A673 (cell line): ENCODE measurements around the gene OBP2A. TPM values are rescaled to one million over a fixed set of nuclear protein-coding genes. Genes with fewer than 3 reads are reported as not detected.

ENCODE experiments used
- BruUV-seq: library from RNA; stranded (reverse); fragments of 400-500 nt; replicated peaks from 2 replicates; lab custom pipeline; 2021; lab: Mats Ljungman, UMichigan
- CTCF ChIA-PET: fragments of 300-600 bp; sonication (Branson Sonifier 250); formaldehyde crosslinking; loops from one replicate; lab custom pipeline; 2022; ENCODE audit warnings: antibody characterized with exemption; lab: Charles Lee
- POLR2A ChIA-PET: fragments of 300-600 bp; sonication (Branson Sonifier 250); formaldehyde crosslinking; loops from one replicate; lab custom pipeline; 2022; ENCODE audit warnings: antibody characterized with exemption; ENCODE audit not compliant: low non-redundant PET; lab: Charles Lee
- DNase-seq: peaks from one replicate; pipeline ENCODE4 v3.0.0-alpha.2; 2015; ENCODE audit warnings: low spot score
- H3K27ac ChIP-seq: fragments of 200-600 bp; sonication (generic); 2 replicates; pipeline ENCODE4 v1.5.1; 2016; ENCODE audit warnings: mixed run types, low read depth, mild to moderate bottlenecking, mixed read lengths, antibody characterized with exemption, low read length; ENCODE audit not compliant: poor library complexity, severe bottlenecking
- H3K27me3 ChIP-seq: fragments of 200-600 bp; sonication (generic); replicated peaks from 2 replicates; pipeline ENCODE4 v1.6.1; 2017; ENCODE audit warnings: mixed run types, low read depth, mild to moderate bottlenecking, mixed read lengths, antibody characterized with exemption, low read length; ENCODE audit not compliant: insufficient read depth, poor library complexity
- H3K36me3 ChIP-seq: fragments of 200-600 bp; sonication (generic); 2 replicates; pipeline ENCODE4 v1.6.1; 2016; ENCODE audit warnings: mixed run types, mild to moderate bottlenecking, mixed read lengths, antibody characterized with exemption, low read length; ENCODE audit not compliant: insufficient read depth, poor library complexity, severe bottlenecking
- H3K4me1 ChIP-seq: fragments of 200-600 bp; sonication (generic); 2 replicates; pipeline ENCODE4 v1.6.1; 2017; ENCODE audit warnings: mixed run types, mild to moderate bottlenecking, mixed read lengths, antibody characterized with exemption, low read length; ENCODE audit not compliant: insufficient read depth, poor library complexity, severe bottlenecking
- H3K4me3 ChIP-seq: fragments of 200-600 bp; sonication (generic); 2 replicates; pipeline ENCODE4 v1.5.1; 2016; ENCODE audit warnings: low read depth, mixed run types, mild to moderate bottlenecking, mixed read lengths, low read length; ENCODE audit not compliant: poor library complexity, severe bottlenecking
- H3K9me3 ChIP-seq: fragments of 200-600 bp; sonication (generic); 2 replicates; pipeline ENCODE4 v1.6.1; 2016; ENCODE audit warnings: mixed run types, low read depth, mild to moderate bottlenecking, mixed read lengths, antibody characterized with exemption, low read length; ENCODE audit not compliant: poor library complexity, severe bottlenecking
- CTCF ChIP-seq: fragments of 300-800, 200-600 bp; sonication (generic); conservative IDR thresholded peaks from 2 replicates; pipeline ENCODE4 v1.5.1; 2017; ENCODE audit warnings: low read depth, mild to moderate bottlenecking, antibody characterized with exemption, low read length, moderate library complexity, mixed read lengths
- EZH2 ChIP-seq: fragments of 200-600 bp; sonication (generic); IDR thresholded peaks from 2 replicates; pipeline ENCODE4 v1.6.1; 2017; ENCODE audit warnings: borderline replicate concordance, low read depth, mild to moderate bottlenecking, mixed read lengths, antibody characterized with exemption, low read length; ENCODE audit not compliant: poor library complexity, severe bottlenecking
- intact Hi-C: fragments of 100-400 bp; cut with micrococcal nuclease; formaldehyde crosslinking; loops from one replicate; pipeline ENCODE4 v1.10.0; 2022; ENCODE audit not compliant: unreplicated experiment
- total RNA-seq: library from RNA; stranded (reverse); gene quantifications from 2 replicates; pipeline ENCODE4 v1.2.3, GENCODE V29; 2021

Gene OBP2A
- total RNA-seq, 1 experiment from 2014 or later = not detected

- H3K27ac ChIP-seq = no peak overlapping the region
- TF ChIP-seq CTCF = peak; percentile 83
- TF ChIP-seq EZH2 = no peak
- peaks cover 37% of the 10 kb centered on the region for H3K36me3 ChIP-seq
- BruUV-seq = TSS peak; percentile 34
- ChIA-PET CTCF (interaction anchor here (0.5 kb wide), 2 partner anchors 99 to 1393 kb away, joined by 4 to 5 read pairs; no protein-coding TSS in a partner anchor), POLR2A (no interaction called here)
- peak; percentile 73 for DNase-seq
- no peaks in the 10 kb centered on the region for H3K9me3 ChIP-seq
- peaks cover 12% of the 10 kb centered on the region for H3K4me1 ChIP-seq
- H3K27me3 ChIP-seq = no peaks in the 10 kb centered on the region
- intact Hi-C loops = no loop called here
- no peak overlapping the region for H3K4me3 ChIP-seq
Observed at GRCh38 chr9:135504262-135505243, 41.4 kb upstream of the OBP2A start.

- POLR2A ChIA-PET = no interaction called here
- peaks cover 37% of the 10 kb centered on the region for H3K36me3 ChIP-seq
- H3K4me3 ChIP-seq = no peak overlapping the region
- no peaks in the 10 kb centered on the region for H3K9me3 ChIP-seq
- TF ChIP-seq CTCF (no peak), EZH2 (no peak)
- CTCF ChIA-PET = no interaction called here
- intact Hi-C loops = no loop called here
- peaks cover 12% of the 10 kb centered on the region for H3K4me1 ChIP-seq
- no peaks in the 10 kb centered on the region for H3K27me3 ChIP-seq
- BruUV-seq = no TSS peak
- no peak for DNase-seq
- no peak overlapping the region for H3K27ac ChIP-seq
Observed at GRCh38 chr9:135505406-135506187, 40.3 kb upstream of the OBP2A start.

DNA sequence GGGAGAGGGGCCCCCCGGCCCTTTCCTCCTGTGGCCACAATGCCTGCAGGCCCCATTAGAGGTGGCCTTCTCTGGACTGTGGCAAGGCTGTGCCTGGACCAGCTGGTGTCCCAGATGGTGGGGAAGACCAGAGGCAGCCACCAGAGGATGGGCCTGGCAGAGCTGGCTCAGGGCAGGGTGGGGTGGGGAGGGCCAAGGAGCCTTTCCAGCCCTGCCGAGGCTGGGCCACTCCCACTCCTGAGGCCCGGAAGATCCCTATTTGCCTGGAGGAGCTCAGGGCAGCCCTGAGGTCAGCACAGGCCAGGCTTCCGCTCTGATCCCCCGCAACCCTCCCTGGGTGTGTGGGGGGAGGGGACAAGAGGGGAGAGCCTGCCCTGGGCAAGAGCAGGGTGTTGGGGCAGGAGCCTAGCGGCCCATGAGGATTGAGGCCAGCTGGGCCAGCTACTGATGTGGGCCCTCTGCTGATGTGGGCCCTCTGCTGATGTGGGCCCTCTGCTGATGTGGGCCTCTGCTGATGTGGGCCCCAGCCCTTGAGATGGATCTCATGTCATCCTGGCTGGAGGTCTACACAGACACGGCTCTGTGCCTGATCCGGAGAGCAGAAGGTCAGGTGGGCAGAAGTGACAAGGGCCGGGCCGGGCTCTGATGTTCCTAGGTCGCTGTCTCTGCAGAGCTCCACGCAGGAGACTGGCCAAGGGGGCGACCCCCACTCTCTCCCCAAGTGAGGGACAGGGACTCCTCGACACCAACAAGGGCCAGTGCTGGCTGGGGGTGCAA is 39.4 kb upstream of the OBP2A start:
- no peak for DNase-seq
- intact Hi-C loops = no loop called here
- H3K27me3 ChIP-seq = no peaks in the 10 kb centered on the region
- TF ChIP-seq CTCF = no peak
- no peak for TF ChIP-seq EZH2
- peaks cover 8% of the 10 kb centered on the region for H3K4me1 ChIP-seq
- H3K27ac ChIP-seq = no peak overlapping the region
- no TSS peak for BruUV-seq
- H3K36me3 ChIP-seq = peaks cover 37% of the 10 kb centered on the region
- ChIA-PET CTCF (no interaction called here), POLR2A (interaction anchor here (0.6 kb wide), 1 partner anchor 1160 kb away, joined by 3 read pairs; no protein-coding TSS in a partner anchor)
- no peaks in the 10 kb centered on the region for H3K9me3 ChIP-seq
- no peak overlapping the region for H3K4me3 ChIP-seq
